ENCODE data around the gene KLF15.

KLF15 gene

GRCh38 chr3:126360046-126360713 lies 3.0 kb upstream of the KLF15 start:
- DNase-seq, result no peak

DNA sequence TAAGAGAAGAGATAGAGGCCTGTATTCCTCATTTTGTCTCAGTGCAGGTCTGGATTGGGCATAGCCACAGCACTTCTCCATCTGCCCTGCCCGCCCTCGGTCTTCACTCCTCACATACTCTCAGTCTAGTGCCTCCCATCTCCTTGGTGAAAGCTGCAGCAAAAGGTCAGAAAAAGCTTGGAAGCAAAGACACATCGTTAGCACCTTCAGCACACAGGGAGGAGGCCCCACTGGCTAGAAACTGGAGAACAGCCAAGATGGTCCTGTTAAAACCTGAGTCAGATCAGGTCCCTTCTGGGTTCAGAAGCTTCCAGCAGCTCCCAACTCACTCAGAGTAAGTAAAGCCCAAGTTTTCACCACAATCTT lies 1.6 kb upstream of the KLF15 start:
- DNase-seq, result no peak

DNA sequence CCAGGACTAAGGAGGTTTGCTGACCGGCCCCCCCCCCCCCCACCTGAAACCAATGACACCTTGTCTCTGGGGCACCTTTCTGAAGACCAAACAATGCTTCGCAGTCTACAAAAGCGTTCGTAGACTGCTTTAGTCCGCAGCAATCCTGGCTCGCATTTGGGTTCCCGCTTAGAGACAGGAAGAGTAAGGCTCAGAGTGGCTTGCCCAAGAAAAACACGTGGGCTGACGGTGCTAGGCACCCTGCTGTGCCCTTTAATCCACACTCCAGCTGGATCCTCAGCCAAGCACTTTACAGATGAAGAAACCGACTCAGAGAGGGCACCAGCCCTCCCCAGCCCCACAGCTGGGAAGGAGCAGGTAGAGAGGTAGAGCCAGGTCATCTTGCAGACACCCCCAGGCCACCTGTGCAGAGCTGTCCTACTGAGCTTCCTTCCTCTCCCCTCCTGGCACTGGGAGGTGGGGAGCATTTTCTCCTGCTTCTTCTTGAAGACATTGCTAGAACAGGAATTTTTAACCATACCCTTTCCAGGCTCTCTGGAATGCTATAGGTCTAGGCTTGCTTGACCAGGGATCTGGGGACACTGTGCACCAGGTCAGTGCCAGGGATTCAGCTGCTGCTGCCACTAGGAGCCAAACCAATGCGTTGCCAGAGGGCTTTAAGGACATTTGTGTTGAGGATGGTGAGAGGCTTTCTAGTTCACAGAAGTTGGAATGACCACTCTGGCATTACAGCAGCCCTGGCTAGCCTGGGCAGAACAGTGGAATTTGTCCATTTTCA lies 1.0 kb upstream of the KLF15 start:
- peak; percentile 15 for DNase-seq

DNA sequence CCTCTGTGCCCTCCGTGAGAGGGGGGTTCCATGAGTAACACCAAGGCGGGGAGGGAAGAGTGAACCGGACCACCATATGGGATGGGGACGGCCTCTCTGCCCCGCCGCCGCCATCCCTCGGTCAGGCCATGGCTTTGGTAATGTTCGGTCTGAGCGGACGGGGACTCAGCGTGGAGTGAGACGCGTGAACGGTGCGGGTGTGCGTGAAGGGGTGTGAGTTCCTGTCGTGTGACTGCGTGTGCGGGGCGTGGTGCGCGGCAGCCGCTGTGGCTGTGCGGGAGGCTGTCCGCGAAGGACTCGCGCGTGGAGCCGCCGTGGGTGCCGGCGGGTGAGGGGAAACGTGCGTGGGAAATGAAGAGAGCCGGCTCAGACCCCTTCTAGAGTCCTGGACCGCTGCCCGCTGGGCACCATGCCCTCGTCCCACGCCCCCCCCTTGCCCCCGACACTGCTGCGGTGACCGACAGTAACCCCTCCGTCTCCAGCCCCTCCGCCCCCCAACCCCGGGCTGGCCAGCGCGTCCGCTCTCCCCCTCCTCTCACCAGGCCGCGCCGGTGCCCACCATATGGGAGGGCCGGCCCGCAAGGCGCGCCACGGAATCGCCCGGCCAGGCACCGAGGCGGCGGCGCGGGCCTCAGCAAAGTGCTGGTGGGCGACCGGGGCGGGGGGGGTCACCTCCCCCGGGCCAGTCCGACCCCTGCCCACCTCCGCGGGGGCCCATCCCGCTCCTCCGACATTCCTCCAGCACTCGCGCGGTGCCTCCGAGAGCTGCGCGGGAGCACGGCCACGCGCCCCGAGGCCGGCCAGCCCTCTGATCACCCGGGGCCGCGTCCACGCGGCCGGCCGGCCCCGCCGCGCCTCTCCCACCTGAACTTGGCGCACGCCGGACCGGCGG lies 589 bp downstream of the KLF15 start:
- DNase-seq, result peak; percentile 12

DNA sequence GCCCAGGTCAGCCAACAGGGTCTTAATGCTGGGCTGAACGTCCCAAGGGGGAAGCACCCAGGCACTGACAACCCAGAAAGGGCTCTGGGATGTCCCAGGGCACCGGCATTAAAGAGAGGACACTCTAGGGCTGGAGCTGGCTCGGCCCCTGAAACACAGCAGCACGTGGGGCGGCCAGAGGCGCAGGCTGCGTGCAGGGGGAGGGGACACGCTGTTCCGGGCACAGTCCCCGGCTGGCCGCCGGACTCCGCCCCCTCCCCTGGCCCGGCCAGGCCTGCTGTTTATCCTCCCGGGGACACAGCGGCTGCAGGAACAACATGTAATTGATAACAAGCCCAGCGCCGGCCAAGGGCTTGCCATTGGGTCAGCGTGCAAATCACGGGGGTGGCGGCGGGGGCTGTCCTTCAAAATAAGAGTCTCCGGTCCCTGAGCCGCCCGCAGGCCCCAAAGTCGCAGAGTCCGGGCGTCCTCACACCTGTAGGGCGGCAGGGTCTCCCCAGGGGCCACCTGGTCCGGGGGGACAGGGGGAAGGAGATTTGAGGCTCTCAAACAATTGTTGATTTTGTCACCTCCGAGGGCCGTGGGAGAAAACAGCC lies 1.3 kb downstream of the KLF15 start:
- DNase-seq, result peak; percentile 72

DNA sequence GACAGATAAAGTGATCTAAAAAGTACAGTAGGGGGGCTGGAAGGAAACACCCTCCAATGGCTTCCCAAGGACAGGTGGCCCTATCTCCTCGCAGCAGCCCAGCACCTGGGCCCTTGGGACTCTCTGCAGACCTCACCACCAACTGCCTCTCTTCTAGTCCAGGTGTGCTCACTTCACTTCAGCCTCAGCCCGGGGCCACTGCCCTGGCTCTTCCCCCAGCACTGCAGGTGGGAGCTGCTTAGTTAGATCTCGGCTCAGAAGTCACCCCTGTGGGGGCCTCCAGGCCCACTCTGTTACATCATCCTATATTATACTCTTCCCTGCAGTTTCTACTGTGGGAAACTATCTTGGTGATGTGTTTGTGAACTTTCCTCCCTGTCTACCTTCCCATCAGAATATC lies 2.0 kb downstream of the KLF15 start:
- DNase-seq, result no peak

DNA sequence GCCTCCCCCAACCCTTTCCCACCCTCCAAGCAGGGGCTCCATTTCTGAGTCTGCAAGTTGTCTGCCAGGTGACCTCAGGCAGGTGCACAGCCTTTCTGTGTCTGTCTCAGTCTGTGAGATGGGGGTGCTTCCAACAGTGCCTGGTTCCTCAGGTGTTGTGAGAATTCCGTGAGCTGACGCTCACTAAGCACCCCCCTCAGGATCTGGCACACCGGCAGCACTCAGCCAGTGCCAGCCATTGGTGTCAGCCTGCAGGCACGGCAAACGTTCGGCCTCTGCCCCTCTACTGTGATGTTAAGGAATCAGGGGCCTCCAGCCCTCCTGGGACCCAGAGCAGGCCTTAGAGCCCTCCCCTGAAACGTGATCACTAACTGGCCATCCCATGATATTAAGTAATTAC lies 2.4 kb downstream of the KLF15 start:
- DNase-seq, result no peak

DNA sequence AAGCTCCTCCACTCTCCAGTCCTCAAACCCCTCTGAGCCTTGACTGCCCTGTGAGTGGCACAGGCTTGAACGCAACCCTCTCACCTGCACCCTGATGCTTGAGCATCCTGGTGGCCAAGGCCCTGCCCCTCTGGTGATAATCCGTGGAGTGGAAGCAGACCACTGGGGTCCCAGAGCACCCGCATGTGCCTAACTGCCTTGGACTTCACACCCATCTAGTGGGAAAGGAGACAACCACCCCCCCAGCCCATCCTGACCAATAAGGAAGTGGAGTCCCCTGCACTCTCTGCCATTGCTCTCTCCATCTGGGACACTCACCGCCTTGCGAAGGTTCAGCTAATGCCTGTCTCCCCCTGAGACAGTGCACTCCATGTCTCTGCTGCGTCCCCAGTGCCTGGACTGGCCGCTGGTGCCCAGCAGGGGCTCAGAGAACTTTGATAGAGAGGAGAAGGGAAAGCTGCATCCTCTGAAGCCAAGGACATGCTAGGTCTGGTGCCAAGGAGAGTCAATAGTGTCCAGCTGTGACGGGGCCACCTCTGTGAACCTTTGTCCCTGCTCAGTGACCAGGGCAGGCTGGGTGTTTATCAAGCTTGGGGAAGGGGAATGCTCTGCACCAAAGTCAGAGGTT lies 3.4 kb downstream of the KLF15 start:
- no peak for DNase-seq

DNA sequence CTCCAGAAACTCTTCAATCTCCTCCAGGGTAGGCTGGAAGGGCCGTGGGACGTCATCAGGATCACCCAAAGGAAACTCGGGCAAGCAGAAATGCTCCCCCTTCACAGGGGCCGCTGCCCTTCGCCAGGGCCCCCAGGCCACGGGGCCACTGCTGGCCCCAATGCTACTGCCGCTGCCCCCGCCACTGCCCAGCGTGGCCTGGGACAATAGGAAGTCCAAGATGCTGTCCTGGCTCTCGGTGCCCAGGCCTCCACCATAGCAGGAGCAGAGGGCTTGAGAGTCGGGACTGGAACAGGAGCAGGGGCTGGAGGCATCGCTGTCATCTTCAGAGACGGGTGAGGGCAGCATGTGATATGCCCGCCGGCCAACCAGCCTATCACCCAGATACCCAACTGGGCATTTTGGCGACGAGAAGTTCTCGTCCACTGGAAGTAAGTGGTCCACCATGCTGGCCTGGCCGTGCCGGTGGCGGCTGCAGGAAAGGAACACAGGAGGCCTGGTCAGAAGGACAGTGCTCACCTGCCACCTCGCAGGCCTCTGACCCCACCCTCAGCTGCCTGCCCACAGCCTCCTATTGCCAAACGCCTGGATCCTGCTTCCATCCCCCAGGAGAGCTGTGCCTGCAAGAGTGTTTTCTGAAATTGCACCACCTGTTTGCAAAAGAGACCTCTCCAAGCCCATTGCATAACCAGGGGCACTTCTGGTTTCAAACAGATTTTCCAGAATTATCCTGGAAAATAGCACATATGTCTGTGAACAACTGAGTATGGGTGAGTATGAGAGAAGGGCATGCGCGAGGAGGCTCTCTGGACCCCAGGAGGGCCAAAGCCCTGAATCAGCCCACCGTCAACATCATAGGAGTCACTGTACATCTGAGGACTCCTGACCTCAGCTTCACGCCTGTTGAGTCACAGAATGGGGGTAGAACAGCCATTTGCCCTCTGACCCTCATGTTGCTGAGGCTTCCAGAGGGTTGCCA lies 4.4 kb downstream of the KLF15 start:
- peak; percentile 34 for DNase-seq

DNA sequence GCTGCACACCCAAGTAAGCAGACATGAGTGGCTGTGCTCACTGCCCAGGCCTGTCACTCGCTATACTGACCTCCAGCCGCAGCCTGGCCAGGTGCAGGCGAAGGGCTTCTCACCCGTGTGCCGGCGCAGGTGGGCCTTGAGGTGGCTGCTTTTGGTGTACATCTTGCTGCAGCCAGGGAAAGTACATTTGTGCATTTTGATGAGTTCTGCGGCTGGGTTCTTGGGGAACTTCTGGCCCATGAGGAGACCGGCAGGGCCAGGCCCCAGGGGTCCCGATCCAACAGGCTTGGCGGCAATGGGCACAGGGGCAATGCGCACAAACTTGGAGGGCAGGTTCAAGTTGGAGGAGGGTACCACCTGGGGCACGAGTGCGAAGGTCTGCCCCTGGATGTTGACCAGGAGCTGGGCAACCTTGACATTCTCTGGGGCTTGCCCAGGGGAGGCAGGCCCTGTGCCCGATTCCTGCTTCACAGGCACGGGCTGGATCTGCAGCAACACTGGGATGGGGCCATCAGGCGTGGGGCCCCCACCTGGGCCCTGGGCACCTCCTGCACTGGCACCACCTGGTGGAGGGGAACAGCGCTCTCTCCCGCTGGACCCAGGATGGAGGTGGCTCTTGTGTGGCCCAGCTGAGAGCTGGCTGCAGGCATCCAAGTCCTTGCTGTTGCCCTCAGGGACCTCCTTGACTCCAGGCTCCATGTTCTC lies 5.3 kb downstream of the KLF15 start:
- no peak for DNase-seq

- no peak for DNase-seq
Observed at GRCh38 chr3:126351086-126351770, 6.0 kb downstream of the KLF15 start.

DNA sequence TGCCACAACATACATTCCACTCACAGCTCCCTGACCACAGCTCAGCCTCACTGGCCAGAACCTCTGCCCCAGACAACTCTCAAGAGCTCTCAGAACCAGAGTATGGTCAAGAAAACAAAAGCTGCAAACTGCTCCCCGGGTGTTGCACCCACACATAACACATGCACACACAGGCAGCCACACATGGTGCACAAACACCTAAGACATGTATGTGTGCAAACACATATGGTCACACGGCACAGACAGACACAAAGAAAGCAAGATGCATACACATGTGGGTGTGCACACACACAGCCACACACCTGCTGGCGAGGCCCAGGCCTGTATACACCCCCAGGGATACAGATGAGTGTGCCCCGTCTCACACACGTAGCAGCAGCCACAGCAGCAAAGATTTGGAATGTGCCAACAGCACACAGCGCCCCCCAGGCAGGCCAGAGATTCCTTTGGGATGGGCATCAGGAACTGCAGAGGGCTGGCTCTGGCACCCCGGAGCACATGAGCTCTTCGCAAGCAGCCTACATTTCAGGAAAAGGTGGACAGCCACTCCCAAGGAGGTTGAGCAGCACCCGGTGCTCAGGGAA lies 6.6 kb downstream of the KLF15 start:
- DNase-seq, result no peak

GRCh38 chr3:126349611-126350501 lies 7.4 kb downstream of the KLF15 start:
- no peak for DNase-seq

DNA sequence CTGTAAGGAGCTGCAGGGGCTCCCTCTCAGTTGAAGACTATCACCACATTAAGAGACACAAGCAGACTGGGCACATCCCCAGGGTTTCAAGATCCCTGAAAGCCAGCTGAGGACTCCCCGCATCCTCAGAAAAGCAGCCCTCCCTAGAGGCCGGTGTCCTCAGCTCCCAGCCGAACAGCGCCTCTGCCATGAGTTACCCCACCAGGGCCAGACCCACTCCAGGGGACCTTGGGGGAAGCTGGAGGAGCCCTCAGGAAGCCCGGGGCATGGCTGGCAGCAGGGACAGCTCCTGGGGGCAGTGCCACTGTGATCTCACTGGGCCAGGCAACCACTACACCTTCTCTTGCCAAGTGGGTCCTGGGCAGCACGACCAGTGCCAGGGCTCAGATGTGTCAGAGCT lies 8.1 kb downstream of the KLF15 start:
- no peak for DNase-seq

GRCh38 chr3:126348308-126348920 lies 8.8 kb downstream of the KLF15 start:
- no peak for DNase-seq

GRCh38 chr3:126347543-126348161 lies 9.6 kb downstream of the KLF15 start:
- no peak for DNase-seq

GRCh38 chr3:126346466-126346865 lies 10.7 kb downstream of the KLF15 start:
- no peak for DNase-seq
